CD8-positive, alpha-beta memory T cell (primary cell): ENCODE measurements around the gene PMAIP1. TPM values are rescaled to one million over a fixed set of nuclear protein-coding genes. Genes with fewer than 3 reads are reported as not detected.

Experiments
- CTCF ChIA-PET: fragments of 350-600 bp; sonication (Branson Sonifier 250); formaldehyde crosslinking; loops from one replicate; lab custom pipeline; 2021; ENCODE audit warnings: antibody characterized with exemption; lab: Charles Lee
- POLR2A ChIA-PET: fragments of 350-600 bp; sonication (Branson Sonifier 250); formaldehyde crosslinking; loops from one replicate; lab custom pipeline; 2021; ENCODE audit warnings: antibody characterized with exemption; lab: Charles Lee
- DNase-seq, 5 donors: peaks; one replicate each; pipeline versions ENCODE4 v3.0.0 to v3.0.0-alpha.2; 2020 to 2022; ENCODE audit warnings: mixed read lengths in 1 of 5
- H3K27ac ChIP-seq: one replicate; pipeline ENCODE4 v1.7.0; 2013; ENCODE audit warnings: low read depth, mild to moderate bottlenecking, low read length, moderate library complexity
- H3K27me3 ChIP-seq: 2 replicates; pipeline ENCODE4 v1.7.0; 2013; ENCODE audit warnings: low read length, mild to moderate bottlenecking; ENCODE audit not compliant: insufficient read depth, poor library complexity, severe bottlenecking
- H3K36me3 ChIP-seq: 2 replicates; pipeline ENCODE4 v1.7.0; 2013; ENCODE audit warnings: mild to moderate bottlenecking, low read length, moderate library complexity; ENCODE audit not compliant: insufficient read depth
- H3K4me1 ChIP-seq: 2 replicates; pipeline ENCODE4 v1.7.0; 2013; ENCODE audit warnings: mild to moderate bottlenecking, low read length, moderate library complexity; ENCODE audit not compliant: insufficient read depth
- H3K4me3 ChIP-seq: 2 replicates; pipeline ENCODE4 v1.7.0; 2013; ENCODE audit warnings: mild to moderate bottlenecking, low read length
- H3K9me3 ChIP-seq: 2 replicates; pipeline ENCODE4 v1.7.0; 2013; ENCODE audit warnings: mild to moderate bottlenecking, low read length
- H3K27ac Mint-ChIP-seq, 8 donors: one replicate each; pipeline ENCODE4 v1.8.0; 2020 to 2021; ENCODE audit warnings: mixed read lengths in 8 of 8, mild to moderate bottlenecking in 6 of 8, inconsistent platforms in 3 of 8, moderate library complexity in 3 of 8
- H3K27me3 Mint-ChIP-seq, 2 donors: one replicate each; pipeline ENCODE4 v1.8.0; 2020 to 2021; ENCODE audit warnings: mixed read lengths in 2 of 2, mild to moderate bottlenecking in 1 of 2, moderate library complexity in 1 of 2
- H3K36me3 Mint-ChIP-seq, 3 donors: one replicate each; pipeline ENCODE4 v1.8.0; 2020 to 2021; ENCODE audit warnings: mixed read lengths in 3 of 3, inconsistent platforms in 1 of 3, mild to moderate bottlenecking in 1 of 3
- H3K4me1 Mint-ChIP-seq, 3 donors: one replicate each; pipeline ENCODE4 v1.8.0; 2020 to 2021; ENCODE audit warnings: mixed read lengths in 3 of 3, inconsistent platforms in 1 of 3, mild to moderate bottlenecking in 1 of 3
- H3K4me3 Mint-ChIP-seq, 7 donors: one replicate each; pipeline ENCODE4 v1.8.0; 2020 to 2021; ENCODE audit warnings: mixed read lengths in 7 of 7, mild to moderate bottlenecking in 6 of 7, moderate library complexity in 4 of 7, inconsistent platforms in 2 of 7
- H3K9me3 Mint-ChIP-seq, 5 donors: one replicate each; pipeline ENCODE4 v1.8.0; 2020 to 2022; ENCODE audit warnings: mixed read lengths in 5 of 5, mild to moderate bottlenecking in 3 of 5, moderate library complexity in 2 of 5, inconsistent platforms in 1 of 5
- polyA plus RNA-seq: library from polyadenylated mRNA; unstranded; fragments of 300-500 nt; fragmentation: Illumina TruSeq; gene quantifications from one replicate; pipeline ENCODE4 v1.2.3, GENCODE V29; 2021
- total RNA-seq, 2 experiments: library from RNA; stranded (reverse); gene quantifications; one replicate each; pipeline ENCODE4 v1.2.3, GENCODE V29; 2021

Gene PMAIP1
- total and polyA plus RNA-seq, 3 experiments from 2014 or later = 15.0 to 83.6 (median 82.8) TPM

DNA sequence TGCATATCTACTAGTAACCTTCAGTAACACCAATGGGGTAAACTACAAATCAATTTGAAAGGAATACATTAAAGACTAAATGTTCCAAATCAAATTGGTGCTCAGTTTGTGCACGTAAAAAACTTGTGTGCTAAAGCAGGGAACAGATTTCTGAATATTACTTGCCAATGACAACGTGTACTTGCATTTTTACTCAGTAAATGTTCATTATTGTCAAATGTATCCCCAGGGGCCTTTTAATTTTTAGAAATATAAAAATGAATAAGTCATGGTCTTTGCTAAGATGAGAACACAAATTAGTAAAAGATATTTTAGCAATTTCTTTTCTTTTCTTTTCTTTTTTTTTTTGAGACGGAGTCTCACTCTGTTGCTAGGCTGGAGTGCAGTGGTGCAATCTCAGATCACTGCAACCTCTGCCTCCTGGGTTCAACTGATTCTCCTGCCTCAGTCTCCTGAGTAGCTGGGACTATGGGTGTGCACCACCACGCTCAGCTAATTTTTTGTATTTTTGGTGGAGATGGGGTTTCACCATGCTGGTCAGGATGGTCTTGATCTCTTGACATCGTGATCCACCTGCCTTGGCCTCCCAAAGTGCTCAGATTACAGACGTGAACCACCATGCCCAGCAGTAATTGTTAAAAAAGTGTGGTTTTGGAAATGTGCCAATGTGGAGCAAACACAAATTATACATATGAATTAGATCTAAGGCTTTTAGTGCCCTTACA, 52.6 kb downstream of the PMAIP1 start:
- ChIA-PET POLR2A (no interaction called here), CTCF (no interaction called here)
- H3K9me3 Mint-ChIP-seq = no peaks in the 10 kb centered on the region
- no peak overlapping the region for H3K27ac Mint-ChIP-seq
- H3K27me3 Mint-ChIP-seq = peaks cover 0 to 1% of the 10 kb centered on the region in 2 donors
- Histone ChIP-seq H3K9me3 (no peaks in the 10 kb centered on the region), H3K36me3 (no peaks in the 10 kb centered on the region), H3K4me3 (no peak overlapping the region), H3K27me3 (no peaks in the 10 kb centered on the region), H3K4me1 (no peaks in the 10 kb centered on the region), H3K27ac (no peak overlapping the region)
- H3K36me3 Mint-ChIP-seq = no peaks in the 10 kb centered on the region
- peaks cover 0 to 26% (median 15%) of the 10 kb centered on the region in 3 donors for H3K4me1 Mint-ChIP-seq
- H3K4me3 Mint-ChIP-seq = no peak overlapping the region
- no peak for DNase-seq

Other genes starting within 250 kb of the PMAIP1 start
- gene CCBE1, start 202.6 kb upstream of the PMAIP1 start, total RNA-seq = not detected
- gene CCBE1, start 202.6 kb upstream of the PMAIP1 start, polyA plus RNA-seq = not detected